Activated T-helper 1 cell treated with anti-CD3 and anti-CD28 coated beads, Interleukin-2, amount 50 U/mL, for 16 hours (primary cell): Measurements from ENCODE around the gene ERAS.
"Not testable (repeated sequence)": the region's sequence is repeated elsewhere in the genome, so short reads cannot be mapped to it uniquely, and the experiment has no call there.

ENCODE experiments used
- DNase-seq, 2 donors: peaks; one replicate each; pipeline ENCODE4 v3.0.0-alpha.2; 2020; ENCODE audit warnings: low read depth in 1 of 2, low spot score in 1 of 2

Gene ERAS

GRCh38 chrX:48831136-48831908, 5.0 kb downstream of the ERAS start:
- DNase-seq, result no peak

DNA sequence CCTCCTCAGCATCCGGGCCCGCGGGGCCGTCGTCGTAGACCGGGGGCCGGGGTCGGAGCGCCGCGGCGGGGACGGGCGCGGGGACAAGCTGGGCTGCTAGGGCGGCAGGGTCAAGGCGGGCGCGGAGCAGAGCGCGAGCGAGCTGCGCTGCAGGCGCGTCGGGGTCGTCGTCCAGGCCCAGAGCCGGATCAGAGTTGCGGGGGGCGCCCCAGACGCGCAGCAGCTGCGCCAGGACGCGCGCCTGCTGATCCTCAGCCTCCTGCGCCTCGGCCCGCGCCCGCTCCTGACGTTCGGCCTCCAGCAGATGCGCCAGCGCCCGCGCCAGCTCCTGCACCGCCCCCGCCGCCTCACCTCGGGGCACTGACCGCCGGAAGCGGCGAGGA, 5.6 kb downstream of the ERAS start:
- DNase-seq, result no peak

DNA sequence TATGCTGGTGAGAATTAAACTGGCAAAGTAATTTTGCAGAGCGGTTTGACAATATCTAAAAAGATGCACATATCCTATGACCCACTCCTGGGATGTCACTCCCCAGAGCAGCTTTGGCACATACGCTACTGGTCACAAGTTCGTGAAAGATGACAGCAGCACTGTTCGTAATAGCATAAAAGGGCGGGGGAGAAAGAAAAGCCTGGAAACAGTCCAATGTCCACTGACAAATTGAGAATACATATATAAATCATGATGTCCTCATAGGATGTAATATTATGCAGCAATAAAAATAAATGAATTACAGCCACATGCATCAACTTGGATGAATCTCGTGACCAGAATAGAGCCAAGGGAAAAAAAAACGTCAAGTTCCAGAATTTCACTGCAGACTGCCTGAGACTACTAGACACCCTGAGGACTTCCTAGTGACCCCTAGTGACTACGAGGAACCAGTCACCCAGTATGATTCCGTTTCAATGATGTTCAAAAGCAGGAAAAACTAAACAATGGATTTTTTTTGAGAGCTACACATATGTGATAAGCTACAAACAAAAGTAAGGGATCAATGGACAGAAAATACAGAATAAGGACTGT, 7.3 kb downstream of the ERAS start:
- DNase-seq, result no peak

DNA sequence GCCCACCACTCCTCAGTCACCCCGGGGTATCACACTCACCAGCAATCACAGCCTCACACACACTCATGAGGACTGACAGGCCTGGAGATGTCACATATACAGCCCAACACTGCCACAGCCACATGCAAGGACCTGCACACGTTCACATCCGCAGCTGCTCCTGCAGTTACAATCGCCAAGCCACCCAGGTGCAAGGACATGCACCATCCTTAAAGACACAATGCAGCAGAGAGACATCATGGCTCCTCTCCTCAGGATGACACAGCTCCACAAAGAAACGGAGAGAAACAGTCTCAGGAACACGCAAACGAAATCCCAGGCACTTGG, 8.0 kb downstream of the ERAS start:
- no peak for DNase-seq

DNA sequence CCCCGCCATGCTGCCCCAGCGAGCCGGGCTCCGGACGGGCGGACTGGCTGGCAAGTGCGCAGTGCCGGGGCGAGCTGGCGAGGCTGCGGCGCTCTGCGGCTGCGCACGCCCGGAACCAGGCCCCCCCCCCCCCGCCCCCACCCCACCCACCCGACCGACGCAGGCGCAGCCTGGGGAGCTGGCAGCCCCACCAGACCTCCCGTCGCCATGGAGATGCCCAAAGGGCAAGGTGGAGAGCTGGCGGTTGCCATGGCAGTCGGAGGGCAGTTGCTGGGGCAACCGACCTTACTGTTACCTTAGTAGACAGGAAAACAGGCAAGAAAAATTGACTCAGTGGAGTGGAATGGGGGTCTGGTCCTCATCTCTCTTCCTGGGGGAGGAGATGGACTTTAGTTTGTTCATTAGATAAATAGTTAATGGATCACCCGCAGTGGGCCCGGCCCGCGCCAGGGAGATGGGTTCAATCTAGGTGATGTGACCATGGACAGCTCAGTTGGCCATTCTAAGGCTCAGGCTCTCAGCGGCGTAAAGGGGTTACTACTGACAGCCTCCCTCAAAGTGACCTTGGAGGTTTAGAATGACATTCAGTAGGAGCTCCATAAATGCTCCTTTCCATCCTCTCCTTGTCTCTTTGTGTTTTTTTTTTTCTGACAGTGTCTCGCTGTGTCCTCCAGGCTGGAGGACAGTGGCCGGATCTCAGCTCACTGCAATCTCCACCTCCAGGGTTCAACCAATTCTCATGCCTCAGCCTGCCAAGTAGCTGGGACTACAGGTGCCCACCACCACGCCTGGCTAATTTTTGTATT, 9.4 kb downstream of the ERAS start, which contains the start of gene PCSK1N:
Gene PCSK1N, minus strand, starts transcription at position 87 of the 806 bp plus-strand sequence. Its CDS starts 78 bp downstream, at position 9.
- no peak for DNase-seq

GRCh38 chrX:48839686-48840085, 13.4 kb downstream of the ERAS start:
- DNase-seq, result no peak

GRCh38 chrX:48848847-48849246, 22.5 kb downstream of the ERAS start:
- no peak for DNase-seq

GRCh38 chrX:48852857-48853256, 26.5 kb downstream of the ERAS start:
- DNase-seq, result no peak

DNA sequence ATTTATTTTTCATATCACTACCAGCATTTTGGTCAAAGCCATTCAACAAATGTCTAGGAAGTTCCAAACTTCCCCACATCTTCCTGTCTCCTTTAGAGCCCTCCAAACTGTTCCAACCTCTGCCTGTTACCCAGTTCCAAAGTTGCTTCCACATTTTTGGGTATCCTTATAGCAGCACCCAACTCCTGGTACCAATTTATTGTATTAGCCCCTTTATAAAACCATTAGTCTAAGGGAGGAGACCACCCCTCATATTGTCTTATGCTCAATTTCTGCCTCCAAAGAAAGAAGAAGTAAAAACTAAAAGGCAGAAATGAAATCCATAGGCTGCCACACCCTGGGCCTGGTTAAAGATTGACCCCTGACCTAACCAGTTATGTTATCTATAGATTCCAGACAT, 27.2 kb downstream of the ERAS start:
- not testable (repeated sequence) for DNase-seq

DNA sequence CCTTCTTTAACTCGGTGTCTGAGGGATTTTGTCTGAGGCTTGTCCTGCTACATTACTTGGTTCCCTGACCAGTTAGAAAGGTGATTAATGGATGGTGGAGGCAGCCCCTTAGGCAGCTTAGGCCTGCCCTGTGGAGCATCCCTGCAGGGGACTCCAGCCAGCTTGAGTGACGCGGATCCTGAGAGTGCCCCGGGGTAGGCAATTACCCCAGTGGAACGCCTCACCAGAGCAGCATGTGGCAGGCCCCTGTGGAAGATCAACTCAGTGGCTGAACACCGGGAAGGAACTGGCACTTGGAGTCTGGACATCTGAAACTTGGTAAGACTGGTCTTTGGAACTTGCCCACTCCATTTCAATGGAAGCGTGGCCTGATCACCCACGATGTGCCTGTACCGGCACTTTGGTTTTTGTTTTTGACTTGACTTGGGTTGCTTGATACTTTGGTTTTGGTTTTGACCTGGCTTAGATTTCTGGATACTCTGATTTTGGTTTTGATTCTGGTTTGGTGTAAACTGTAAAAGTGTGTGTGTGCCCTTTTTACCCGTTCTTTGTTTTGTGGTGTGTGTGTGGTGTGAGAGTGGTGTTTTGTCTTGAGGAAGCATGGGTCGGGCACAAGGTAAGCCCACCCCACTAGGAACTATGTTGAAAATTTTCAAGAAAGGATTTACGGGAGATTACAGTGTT, 27.9 kb downstream of the ERAS start:
- not testable (repeated sequence) for DNase-seq

DNA sequence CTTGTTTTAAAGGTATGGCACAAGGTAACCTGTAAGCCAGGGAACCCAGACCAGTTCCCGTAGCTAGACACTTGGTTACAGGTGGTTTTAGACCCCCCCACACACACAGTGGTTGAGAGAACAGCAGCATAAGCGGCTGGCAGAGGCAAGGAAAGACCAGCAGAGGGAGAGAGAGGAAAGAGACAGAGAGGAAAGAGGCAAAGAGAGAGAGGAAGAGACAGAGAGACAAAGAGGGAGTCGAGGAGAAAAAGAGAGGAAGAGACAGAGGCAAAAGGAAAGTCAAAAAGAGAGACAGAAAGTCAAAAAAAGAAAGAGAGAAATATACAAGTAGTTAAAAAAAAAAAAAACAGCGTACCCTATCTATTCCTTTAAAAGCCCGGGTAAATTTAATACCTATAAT, 28.6 kb downstream of the ERAS start:
- DNase-seq, result no peak

- no peak for DNase-seq
These were observed 37.9 kb downstream of the ERAS start for GRCh38 chrX:48864210-48864609.

- not testable (repeated sequence) for DNase-seq
These were observed 45.7 kb downstream of the ERAS start for GRCh38 chrX:48872017-48872416.

DNA sequence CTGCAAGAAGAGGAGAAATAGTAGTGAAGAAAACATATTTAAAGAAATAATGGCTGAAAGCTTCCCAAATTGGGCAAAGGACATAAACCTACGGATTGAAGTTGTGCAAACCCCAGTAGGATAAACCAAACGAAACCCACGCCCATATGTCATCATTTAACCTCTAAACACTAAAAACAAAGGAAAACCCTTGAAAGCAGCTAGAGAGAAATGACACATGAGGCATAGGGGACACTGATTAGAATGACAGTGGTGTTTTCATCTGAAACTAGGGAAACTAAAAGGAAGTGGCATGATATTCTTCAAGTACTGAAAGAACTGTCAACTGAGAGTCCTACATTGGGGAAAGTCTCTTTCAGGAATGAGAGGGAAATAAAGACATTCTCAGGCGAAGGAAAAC, 50.6 kb downstream of the ERAS start:
- DNase-seq, result not testable (repeated sequence)
